ENCODE data around the gene CCDC136. TPM values are rescaled to one million over a fixed set of nuclear protein-coding genes. Genes with fewer than 3 reads are reported as not detected.

CCDC136 gene
- total RNA-seq, 2 experiments from 2014 or later: 4.8 to 5.3 TPM

DNA sequence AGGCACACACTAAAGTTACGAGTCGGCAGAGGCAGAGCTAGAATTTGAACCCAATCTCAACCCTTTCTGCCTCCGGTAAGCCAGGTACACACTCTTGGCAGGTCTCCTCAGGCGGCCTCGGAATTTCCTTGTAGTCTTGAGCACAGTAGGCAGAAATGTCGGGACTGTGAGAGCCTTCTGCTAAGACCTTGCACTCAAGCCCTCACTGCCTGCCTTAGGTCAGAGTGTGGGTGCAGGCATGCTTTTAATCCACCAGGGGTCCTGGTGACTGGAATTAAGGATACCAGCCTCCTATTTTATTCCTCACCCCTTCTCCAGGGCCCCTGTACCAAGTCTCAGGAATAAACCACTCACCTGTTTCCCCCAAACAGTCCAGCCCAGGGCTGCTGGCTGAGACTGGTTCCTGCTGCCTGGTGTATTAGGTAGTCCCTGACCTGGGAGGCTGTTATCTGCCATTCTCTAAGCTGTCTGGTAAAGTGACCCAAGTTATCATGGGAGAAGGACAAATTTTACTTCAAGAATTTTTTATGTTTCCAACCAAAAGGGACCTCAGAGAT, 71.7 kb downstream of the CCDC136 start:
- peaks cover 22% of the 10 kb centered on the region for H3K36me3 Mint-ChIP-seq (ENCODE audit: low read depth)
- peaks cover 4% of the 10 kb centered on the region for H3K27me3 Mint-ChIP-seq
- DNase-seq: peak; percentile 60
- H3K27ac Mint-ChIP-seq: peak overlapping the region; percentile 87
- H3K4me1 Mint-ChIP-seq: peaks cover 36% of the 10 kb centered on the region
- CTCF ChIA-PET: interaction anchor here (0.6 to 2.5 kb wide), 15 partner anchors 8 to 1191 kb away, joined by 3 to 28 read pairs (median 9); partner anchors contain the start of gene CALU
- POLR2A ChIA-PET: interaction anchor here (0.8 to 2.0 kb wide), 13 partner anchors 9 to 520 kb away, joined by 3 to 11 read pairs (median 4); partner anchors contain the start of genes AHCYL2, CALU, HILPDA and RBM28
- H3K9me3 Mint-ChIP-seq: no peaks in the 10 kb centered on the region
- H3K4me3 Mint-ChIP-seq: peak overlapping the region; percentile 94

GRCh38 chr7:128865303-128865702, 73.5 kb downstream of the CCDC136 start:
- H3K9me3 Mint-ChIP-seq: no peaks in the 10 kb centered on the region
- CTCF ChIA-PET: no interaction called here

DNA sequence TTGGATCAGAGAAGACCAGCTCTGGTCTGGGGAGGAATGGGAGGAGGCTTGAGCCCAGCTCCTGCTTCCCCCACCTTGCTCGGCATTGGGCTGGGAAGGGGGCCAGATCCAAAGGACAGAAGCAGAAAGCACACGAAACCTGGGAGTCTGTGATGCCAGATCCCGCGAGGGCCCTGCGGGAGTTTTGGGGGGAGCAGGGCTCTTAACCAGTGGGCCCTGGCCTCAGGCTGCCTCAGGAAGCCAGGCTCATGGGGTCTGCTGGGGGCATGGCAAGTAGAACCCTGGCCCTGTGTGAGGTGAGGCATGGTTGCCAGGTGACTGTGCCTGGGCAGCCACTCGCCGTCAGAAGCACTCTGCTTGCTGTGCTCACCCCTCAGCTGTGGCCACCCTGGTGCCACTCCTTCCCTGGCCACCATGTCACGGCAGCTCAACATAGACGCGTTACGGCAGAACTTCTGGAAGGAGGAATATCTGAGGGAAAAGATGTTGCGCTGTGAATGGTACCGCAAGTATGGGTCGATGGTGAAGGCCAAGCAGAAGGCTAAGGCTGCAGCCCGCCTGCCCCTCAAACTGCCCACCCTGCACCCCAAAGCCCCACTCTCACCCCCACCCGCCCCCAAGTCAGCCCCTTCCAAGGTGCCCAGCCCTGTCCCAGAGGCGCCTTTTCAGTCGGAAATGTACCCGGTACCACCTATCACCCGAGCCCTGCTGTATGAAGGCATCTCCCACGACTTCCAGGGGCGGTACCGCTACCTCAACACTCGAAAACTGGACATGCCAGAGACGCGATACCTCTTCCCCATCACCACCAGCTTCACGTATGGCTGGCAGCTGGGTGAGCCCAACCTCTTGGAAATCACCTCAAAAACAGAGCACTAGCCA, 74.5 kb downstream of the CCDC136 start:
- H3K27ac Mint-ChIP-seq: no peak overlapping the region
- H3K4me1 Mint-ChIP-seq: peaks cover 28% of the 10 kb centered on the region
- peaks cover 21% of the 10 kb centered on the region for H3K27me3 Mint-ChIP-seq
- H3K36me3 Mint-ChIP-seq (ENCODE audit: low read depth): peaks cover 22% of the 10 kb centered on the region
- no peak for DNase-seq
- H3K4me3 Mint-ChIP-seq: no peak overlapping the region
- CTCF ChIA-PET: no interaction called here
- no peaks in the 10 kb centered on the region for H3K9me3 Mint-ChIP-seq
- POLR2A ChIA-PET: no interaction called here

More at GRCh38 chr7:128865303-128865702, 73.5 kb downstream of the CCDC136 start:
- H3K36me3 Mint-ChIP-seq (ENCODE audit: low read depth): peaks cover 22% of the 10 kb centered on the region
- peaks cover 12% of the 10 kb centered on the region for H3K27me3 Mint-ChIP-seq
- DNase-seq: no peak
- peaks cover 31% of the 10 kb centered on the region for H3K4me1 Mint-ChIP-seq
- no peak overlapping the region for H3K27ac Mint-ChIP-seq
- POLR2A ChIA-PET: no interaction called here
- no peak overlapping the region for H3K4me3 Mint-ChIP-seq

DNA sequence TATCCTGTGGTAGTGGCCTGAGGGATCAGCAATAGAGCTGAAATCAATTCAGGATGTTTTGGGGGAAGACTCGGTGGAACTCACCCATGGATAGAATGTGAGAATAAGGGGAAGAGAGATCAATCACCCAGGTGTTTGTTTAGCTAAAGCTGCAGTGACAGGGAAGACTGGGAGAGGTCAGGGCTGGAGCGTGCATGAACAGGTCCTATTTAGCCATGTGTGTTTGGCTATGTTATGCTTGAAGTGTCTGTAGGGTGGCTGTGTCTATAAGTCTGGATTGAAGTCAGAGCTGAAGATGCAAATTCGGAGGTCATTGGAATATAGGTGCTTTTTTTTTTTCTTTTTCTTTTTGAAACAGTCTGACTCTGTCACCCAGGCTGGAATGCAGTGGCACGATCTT, 75.5 kb downstream of the CCDC136 start:
- CTCF ChIA-PET: no interaction called here
- Mint-ChIP-seq H3K4me1 (peaks cover 25% of the 10 kb centered on the region), H3K27ac (no peak overlapping the region), H3K27me3 (peaks cover 25% of the 10 kb centered on the region), H3K36me3 (ENCODE audit: low read depth) (peaks cover 22% of the 10 kb centered on the region), H3K9me3 (no peaks in the 10 kb centered on the region), H3K4me3 (no peak overlapping the region)
- DNase-seq: no peak
- POLR2A ChIA-PET: interaction anchor here (0.8 kb wide), 1 partner anchor 26 kb away, joined by 3 read pairs; no protein-coding TSS in a partner anchor

GRCh38 chr7:128867842-128868623, 76.3 kb downstream of the CCDC136 start:
- H3K4me1 Mint-ChIP-seq: peaks cover 19% of the 10 kb centered on the region
- ChIA-PET POLR2A (interaction anchor here (0.8 to 1.5 kb wide), 2 partner anchors 16 to 25 kb away, joined by 3 to 4 read pairs; no protein-coding TSS in a partner anchor), CTCF (interaction anchor here (4.3 kb wide), 1 partner anchor 14 kb away, joined by 22 read pairs; no protein-coding TSS in a partner anchor)
- H3K36me3 Mint-ChIP-seq (ENCODE audit: low read depth): peaks cover 16% of the 10 kb centered on the region
- peaks cover 25% of the 10 kb centered on the region for H3K27me3 Mint-ChIP-seq
- H3K27ac Mint-ChIP-seq: no peak overlapping the region
- no peaks in the 10 kb centered on the region for H3K9me3 Mint-ChIP-seq
- no peak for DNase-seq
- no peak overlapping the region for H3K4me3 Mint-ChIP-seq

DNA sequence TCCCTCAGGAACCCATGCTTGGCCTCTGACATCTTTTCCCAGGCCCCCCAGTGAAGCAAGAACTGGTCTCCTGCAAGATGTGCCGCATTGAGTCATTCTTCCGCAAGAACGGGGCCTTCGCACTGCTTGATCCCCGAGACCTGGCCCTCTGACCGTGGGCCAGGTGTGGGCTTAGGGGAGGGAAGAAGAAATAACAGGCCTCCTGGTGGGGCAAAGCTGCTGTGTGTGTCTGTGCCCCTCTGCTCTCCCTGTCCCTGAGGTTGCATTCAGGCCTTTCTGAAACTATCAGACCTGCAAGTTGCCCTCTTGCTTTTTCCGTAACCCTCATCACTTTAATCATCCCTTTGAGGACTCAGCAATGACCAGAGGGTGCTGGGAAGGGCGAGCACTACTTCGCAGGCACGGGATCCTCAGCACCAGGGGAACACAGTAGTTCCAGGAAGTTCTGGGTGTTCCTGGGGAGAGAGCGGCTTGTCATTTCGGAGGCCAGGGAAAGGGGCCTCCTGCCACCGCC, 76.9 kb downstream of the CCDC136 start:
- Mint-ChIP-seq H3K27ac (no peak overlapping the region), H3K4me1 (peaks cover 17% of the 10 kb centered on the region), H3K4me3 (peak overlapping the region; percentile 21), H3K9me3 (no peaks in the 10 kb centered on the region), H3K36me3 (ENCODE audit: low read depth) (peaks cover 16% of the 10 kb centered on the region), H3K27me3 (peaks cover 25% of the 10 kb centered on the region)
- CTCF ChIA-PET: interaction anchor here (4.3 kb wide), 1 partner anchor 14 kb away, joined by 22 read pairs; no protein-coding TSS in a partner anchor
- POLR2A ChIA-PET: interaction anchor here (1.5 kb wide), 1 partner anchor 15 kb away, joined by 4 read pairs; no protein-coding TSS in a partner anchor
- no peak for DNase-seq

DNA sequence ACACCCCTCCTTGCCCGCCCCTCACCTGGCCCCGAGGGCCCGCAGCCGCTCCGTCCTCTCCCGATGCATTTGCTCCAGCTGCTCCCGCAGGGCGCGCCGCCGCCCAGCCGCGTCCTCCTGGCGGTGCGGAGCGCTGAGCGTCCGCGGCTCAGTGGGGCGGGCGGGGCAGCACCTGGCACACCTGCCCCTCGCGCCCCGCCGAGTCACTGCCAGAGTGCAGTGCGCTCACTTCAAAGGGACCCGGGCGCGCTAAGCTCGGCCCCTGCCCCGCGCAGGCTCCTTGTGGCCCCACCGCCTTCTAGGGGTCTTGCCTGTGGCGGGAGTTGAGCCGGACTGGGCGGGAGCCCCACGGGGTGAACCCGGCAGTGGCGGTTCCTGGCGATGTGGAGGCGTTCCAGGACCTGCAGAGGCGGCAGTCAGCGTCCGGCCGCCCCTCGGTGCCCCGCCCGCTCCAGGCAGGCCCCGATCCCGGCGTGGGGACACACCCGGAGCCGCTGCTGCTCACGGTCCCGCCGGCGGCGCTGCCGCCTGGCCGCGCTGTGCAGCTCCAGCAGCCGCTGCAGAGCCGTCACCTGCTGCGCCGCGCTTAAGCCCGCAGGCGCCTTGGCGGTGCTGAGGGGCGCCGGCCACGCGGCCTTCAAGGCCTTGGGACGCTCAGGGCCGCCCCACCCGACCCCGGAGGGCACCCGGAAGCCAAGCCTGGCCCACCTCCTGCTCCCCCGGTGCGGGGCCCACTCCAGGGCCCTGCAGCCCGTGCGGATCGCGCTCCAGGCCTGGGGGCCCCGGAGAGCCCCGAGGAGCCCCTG, 77.6 kb downstream of the CCDC136 start:
- H3K4me3 Mint-ChIP-seq: peak overlapping the region; percentile 52
- H3K27ac Mint-ChIP-seq: no peak overlapping the region
- peaks cover 14% of the 10 kb centered on the region for H3K4me1 Mint-ChIP-seq
- ChIA-PET POLR2A (interaction anchor here (0.8 to 1.5 kb wide), 2 partner anchors 14 to 185 kb away, joined by 3 to 4 read pairs; no protein-coding TSS in a partner anchor), CTCF (interaction anchor here (4.3 kb wide), 1 partner anchor 13 kb away, joined by 22 read pairs; no protein-coding TSS in a partner anchor)
- H3K9me3 Mint-ChIP-seq: no peaks in the 10 kb centered on the region
- peaks cover 25% of the 10 kb centered on the region for H3K27me3 Mint-ChIP-seq
- peak; percentile 48 for DNase-seq
- peaks cover 16% of the 10 kb centered on the region for H3K36me3 Mint-ChIP-seq (ENCODE audit: low read depth)

DNA sequence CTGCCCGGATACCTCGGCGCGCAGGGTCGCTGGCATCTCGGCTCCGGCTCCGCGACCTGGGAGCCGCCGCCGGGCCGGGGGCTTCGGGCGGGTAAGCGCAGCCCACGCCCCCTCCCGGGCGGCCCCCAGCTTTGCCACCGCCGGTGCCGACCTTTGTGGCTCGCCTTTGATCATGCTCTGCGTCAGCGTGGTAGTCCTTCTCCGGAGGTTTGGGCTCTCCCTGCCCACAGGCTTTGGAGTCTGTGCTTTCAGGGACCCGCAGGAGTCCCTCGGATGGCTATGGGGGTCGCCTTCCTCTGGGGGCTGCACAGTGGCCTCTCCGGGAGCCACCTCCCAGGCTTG, 78.1 kb downstream of the CCDC136 start:
- CTCF ChIA-PET: interaction anchor here (4.3 kb wide), 1 partner anchor 13 kb away, joined by 22 read pairs; no protein-coding TSS in a partner anchor
- H3K27ac Mint-ChIP-seq: no peak overlapping the region
- peaks cover 25% of the 10 kb centered on the region for H3K27me3 Mint-ChIP-seq
- peaks cover 11% of the 10 kb centered on the region for H3K4me1 Mint-ChIP-seq
- peak overlapping the region; percentile 54 for H3K4me3 Mint-ChIP-seq
- H3K36me3 Mint-ChIP-seq (ENCODE audit: low read depth): peaks cover 16% of the 10 kb centered on the region
- no peak for DNase-seq
- POLR2A ChIA-PET: interaction anchor here (0.8 kb wide), 1 partner anchor 184 kb away, joined by 3 read pairs; no protein-coding TSS in a partner anchor
- no peaks in the 10 kb centered on the region for H3K9me3 Mint-ChIP-seq

DNA sequence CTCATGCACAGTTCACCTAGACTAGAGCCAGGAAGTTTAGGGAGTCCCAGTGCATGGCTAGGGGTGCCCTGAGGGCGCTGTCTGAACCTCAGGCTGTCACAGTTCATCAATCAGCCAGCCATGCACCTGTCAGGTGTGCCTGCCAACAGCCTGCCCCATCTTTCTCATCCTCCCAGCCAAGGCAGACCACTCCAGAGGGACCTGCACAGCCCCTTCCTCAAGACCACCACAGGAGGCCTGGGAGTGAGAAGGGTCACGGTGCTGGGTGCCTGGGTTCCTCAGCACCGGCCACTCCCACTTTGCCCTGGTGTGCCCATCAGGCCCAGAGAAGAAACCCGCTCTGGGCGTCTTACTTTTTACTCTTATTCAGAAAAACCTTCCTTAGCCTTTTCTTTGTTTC, 79.3 kb downstream of the CCDC136 start:
- CTCF ChIA-PET: interaction anchor here (1.2 to 4.3 kb wide), 2 partner anchors 8 to 11 kb away, joined by 3 to 22 read pairs; no protein-coding TSS in a partner anchor
- peaks cover 25% of the 10 kb centered on the region for H3K27me3 Mint-ChIP-seq
- peaks cover 9% of the 10 kb centered on the region for H3K4me1 Mint-ChIP-seq
- H3K27ac Mint-ChIP-seq: no peak overlapping the region
- no peak overlapping the region for H3K4me3 Mint-ChIP-seq
- H3K9me3 Mint-ChIP-seq: no peaks in the 10 kb centered on the region
- DNase-seq: no peak
- peaks cover 7% of the 10 kb centered on the region for H3K36me3 Mint-ChIP-seq (ENCODE audit: low read depth)
- POLR2A ChIA-PET: no interaction called here

All from activated CD4-positive, alpha-beta memory T cell treated with anti-CD3 and anti-CD28 coated beads, Interleukin-2, amount 10 ng/mL, durations not matched to agents 7 days and 5 days (primary cell).